HG02870 (cell line): Measurements from ENCODE around the gene MLST8.

Experiments
- ATAC-seq: cut with Tn5 transposase; IDR thresholded peaks from one replicate; pipeline ENCODE4 v1.9.1; 2021; ENCODE audit warnings: mild to moderate bottlenecking, moderate library complexity; ENCODE audit not compliant: unreplicated experiment

The MLST8 gene, protein sequence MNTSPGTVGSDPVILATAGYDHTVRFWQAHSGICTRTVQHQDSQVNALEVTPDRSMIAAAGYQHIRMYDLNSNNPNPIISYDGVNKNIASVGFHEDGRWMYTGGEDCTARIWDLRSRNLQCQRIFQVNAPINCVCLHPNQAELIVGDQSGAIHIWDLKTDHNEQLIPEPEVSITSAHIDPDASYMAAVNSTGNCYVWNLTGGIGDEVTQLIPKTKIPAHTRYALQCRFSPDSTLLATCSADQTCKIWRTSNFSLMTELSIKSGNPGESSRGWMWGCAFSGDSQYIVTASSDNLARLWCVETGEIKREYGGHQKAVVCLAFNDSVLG

DNA sequence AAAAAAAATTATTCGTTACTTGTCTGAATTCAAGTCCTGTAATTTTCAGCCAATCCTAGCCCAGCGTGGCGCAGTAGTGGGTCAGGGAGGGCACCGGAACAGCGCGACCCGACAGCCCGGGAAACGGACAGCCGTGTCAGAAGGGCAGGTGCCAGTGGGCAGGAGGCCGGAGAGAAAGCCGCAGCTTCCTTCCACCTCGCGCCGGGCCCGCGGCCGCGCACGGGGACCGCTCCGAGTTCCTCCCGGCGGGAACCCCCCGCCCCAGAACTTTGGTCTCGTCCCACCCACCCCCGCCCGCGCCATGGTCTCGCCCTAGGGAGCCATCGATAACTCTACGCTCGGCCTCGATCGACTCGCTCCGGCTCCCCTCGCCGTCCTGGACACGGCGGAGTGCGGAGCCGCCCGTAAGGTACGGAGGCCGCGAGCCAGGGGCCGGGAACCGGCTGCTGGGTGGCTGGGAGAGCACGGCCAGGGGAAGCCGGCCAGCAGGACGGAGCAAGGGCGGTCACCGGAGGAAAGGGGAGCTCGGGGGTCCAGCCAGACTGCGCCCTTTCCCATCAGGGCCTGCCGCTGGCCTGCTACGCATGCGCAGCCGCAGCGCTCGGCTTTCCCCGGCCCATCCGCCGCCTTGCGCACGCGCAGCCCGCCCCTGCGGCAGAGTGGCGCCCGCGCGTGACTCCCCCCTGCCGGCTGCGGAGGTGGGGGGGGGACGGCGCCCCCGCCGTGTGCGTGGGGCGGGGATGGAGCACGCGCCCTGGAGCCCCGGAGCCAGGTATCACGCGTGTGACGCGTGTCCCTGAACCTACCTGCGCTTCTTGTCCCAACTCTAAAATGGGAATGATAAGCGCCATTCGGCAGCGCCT lies at the start of gene MLST8:
Gene MLST8, plus strand, starts transcription at position 351 of the 863 bp plus-strand sequence. CDS start 632 bp downstream, outside the sequence.
- peak; percentile 74 for ATAC-seq

DNA sequence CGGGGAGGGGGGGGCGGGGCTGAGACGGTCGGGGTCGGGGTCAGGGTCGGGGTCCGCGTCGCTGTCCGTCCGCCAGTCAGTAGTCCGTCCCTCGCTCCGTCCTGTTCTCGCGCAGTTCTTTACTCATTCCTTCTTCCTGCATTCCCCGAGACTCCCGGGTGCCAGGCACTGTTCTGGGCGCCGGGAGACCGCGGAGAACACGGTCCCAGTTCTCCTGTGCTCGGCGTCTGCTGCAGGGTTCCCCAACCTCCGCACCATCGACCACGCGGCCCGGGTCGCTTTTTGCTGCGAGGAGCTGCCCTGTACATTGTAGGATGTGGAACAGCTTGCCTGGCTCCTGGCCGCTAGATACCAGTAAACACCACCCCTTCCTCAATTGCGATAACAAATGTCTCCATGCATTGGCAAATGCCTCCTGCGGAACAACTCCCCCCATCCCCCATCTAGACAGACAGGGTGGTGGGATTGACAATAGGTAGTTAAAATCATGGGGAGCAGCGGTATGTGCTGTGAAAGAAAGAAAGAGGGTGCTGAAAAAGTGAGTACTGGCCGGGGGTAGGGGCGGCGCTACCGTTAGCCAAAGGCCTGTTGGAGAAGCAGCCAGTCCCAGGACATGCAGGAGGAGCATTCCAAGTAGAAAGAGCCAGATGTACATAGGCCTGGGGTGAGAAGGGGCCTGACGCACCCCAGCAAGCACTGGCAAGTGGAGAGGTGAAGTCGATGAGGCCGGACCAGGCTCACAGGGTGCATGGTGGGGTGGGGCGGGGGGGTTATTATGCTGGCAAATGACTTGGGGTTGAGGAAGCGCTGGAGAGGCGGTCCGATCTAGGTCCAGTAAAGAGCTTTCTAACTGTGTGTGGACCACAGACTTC lies 49.0 kb upstream of the MLST8 start:
- ATAC-seq: no peak

DNA sequence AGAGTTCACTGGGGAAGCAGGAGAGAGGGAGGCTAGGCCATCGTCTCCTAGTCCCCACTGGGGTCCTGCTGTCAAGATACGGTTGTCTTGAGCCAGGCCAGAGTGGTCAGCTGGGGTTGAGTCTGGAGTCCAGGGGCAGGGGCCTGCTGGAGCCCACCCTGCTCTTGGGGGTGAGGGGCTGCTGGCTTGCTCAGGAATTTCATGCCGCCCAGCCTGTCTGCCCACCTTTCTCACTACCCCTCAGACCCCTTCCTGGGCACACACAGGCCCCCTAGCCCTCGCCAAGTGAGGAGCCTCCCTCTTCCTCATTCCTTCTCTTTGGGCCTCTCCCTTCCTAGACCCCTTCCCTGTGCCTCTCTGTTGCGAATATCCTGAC lies 48.4 kb upstream of the MLST8 start:
- ATAC-seq: no peak

DNA sequence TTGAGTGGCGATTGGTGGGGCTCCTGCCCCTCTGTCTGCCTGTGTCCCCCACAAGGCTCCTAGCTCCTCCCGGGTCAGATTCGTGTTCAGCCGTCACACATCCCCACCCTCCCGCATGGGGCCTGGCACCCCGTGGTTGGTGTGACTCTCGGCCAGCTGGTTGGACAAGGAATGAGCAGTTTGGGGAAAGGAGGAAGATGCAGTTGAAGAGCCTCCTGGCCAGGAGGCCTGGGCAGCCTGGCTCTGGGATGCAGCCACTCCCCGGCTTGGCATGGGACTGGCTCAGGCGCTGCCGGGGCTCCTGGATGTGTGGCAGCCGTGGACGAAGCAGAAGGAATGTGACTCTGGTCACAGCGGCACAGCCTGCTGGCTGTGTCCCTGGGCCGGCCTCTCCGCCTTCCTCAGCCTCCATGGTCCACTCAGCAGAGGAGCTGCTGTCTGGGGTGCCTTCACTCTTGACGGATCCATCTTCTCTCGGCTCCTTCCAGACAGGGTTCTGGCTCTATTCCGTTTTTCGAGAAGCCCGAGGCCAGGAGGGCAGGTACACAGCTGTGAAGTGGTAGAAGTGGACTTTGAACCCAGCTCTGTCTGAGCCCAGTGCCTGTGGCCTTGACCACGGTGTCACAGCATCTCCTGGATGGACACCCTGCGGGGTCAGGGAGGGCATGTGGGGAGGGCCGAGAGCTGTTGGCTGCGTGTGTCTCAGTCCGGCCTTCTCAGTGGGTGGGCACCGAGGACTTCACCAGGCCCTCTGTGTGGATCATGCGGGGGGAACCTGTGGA lies 47.6 kb upstream of the MLST8 start:
- no peak for ATAC-seq

DNA sequence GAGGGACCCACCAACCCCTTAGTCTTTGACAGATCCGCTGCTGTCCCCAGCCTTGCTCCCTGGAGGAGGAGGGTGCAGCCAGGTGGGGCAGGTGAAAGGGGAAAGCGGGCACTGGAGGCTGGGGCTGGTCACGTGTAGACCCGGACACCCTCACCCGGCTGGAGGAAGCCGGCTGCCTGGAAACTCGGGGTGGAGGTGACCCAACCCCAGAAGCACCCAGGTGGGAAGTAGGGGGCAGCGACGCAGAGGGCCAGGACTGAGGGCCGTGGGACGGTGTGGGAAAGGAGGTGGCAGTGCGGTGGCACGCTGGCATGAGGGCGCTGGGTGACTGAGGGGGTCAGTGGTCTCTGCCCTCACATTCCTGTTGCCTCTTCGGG lies 47.0 kb upstream of the MLST8 start:
- ATAC-seq: no peak

DNA sequence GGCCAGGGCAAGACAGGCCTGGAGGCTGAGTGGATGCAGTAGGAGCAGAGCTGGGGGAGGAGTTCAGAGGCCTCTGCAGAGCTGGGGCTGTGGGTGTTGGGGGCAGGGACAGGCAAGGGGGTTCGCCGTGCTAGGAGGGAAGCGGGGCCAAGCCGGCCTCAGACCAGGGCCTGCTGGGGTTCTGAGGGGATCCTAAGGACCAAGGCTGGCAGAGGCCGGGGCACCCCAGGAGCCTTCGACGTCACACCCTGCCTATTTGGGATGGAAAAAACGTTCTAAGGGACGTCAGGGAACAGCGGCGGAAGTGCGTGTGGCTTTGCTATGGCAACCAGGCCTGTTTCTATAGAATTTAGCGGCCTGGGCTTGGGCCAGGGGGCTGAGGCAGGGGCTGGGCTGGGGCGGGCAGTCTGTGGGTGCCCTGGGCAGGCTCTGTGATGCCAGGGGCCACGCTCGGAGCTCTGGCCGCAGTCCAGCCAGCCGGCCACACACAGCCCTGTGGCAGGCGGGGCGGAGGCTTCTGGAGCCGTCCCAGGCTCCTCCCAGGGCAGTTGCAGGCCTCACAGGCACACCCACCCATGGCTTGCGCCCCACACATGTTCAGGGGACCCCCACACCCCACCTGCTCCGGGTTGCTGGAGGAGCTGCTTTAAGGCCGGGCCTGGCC lies 45.9 kb upstream of the MLST8 start:
- ATAC-seq: no peak

DNA sequence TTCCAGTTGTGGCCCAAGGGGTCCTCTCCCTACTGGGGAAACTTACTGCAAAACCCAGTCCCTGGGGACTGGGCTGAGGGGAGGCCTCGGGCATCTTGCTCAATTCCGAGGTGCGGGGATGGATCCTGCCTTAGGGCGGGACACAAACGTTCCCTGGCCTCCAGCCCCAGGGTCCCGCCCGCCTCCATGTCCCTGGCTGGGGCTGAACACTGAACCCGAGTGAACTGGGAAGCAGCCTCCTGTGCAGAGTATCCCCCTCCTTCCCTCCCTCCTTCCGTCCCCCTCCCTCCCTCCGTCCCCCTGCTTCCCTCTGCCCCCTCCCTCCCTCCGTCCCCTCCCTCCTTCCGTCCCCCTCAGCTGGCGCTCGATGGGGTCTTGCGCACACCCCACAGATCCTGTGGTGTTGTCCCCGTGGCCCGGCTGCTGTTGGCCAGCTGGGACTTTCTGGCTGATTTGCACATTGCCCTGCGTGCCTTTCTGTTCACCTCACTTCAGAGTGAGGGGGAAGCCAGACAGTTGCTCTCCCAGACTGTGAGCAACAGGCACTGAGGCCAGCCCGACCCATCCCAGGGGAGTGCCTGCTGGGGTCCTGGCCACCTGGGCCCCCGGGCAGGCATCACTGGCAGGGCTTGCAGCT lies 44.2 kb upstream of the MLST8 start:
- ATAC-seq: no peak

DNA sequence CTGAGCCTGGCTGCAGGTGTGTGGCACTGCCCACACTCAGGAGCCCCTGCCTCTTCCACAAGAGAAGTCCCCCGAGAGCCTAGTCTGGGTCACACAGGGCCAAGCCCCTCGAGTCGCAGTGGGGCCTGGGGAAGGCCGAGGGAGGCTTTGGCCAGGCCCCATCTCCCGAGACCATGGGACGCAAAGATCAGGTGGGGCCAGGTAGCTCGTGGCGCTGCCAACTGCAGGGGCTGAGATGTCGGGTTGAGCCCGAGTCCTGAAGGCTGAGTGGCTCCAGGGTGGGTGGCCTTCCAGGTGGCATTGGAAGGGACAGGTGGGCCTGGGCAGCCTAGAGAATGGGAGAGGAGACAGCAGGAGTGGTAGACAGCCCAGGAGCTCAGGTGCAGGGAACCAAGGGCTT lies 43.3 kb upstream of the MLST8 start:
- ATAC-seq: no peak

DNA sequence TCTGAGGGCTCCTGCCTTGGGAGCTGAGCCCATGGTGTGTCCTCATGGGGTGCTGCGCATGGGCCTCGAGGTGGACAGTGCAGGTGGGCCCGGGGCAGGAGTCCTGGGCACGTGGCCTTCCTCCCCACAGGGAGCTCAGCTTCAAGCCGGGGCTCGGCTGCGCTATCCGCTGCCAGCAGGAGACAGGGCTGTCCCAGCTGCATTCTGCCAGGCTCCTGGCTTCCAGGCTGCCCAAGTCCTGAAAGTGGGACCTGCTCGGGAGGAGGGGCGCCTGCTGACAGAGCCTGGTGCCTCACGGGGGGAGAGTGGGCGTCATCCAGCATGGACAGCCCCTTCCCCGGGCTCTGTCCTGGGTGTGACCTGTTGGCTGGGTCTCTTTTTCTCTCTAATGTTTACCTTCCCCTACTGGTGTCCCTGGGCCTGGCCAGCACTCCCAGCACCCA lies 42.6 kb upstream of the MLST8 start:
- no peak for ATAC-seq

DNA sequence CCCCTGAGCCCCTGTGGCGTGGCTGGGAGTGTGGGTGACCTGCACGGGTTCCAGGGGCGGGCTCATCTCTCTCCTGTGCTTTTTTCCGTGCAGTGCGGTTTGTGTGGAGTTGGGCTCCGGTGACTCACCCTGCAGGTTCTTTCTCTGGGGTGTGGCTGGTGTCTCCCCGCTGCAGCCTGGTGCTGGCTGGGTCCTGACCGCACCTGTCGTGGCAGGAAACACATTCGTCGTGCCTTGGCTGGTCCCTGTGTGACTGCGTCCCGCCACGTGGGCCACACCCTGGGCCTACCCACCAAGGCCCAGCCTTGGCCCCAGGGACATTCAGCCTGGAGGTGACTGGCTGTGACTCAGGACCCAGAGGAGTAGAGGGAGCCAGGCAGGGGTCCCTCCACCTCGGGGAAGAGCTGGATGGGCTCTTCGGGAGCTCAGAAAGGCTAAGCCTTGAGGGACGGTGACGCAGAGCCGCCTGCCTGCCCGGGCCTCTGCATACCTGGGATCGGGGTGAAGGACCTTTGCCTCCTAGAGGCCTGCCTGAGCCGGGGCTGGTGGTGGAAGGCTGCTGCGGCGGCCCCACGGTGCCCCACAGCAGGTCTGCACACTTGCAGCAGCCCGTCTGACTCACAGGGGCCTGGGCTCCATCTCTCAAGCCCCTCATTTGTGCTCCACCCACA lies 41.9 kb upstream of the MLST8 start:
- ATAC-seq: no peak

DNA sequence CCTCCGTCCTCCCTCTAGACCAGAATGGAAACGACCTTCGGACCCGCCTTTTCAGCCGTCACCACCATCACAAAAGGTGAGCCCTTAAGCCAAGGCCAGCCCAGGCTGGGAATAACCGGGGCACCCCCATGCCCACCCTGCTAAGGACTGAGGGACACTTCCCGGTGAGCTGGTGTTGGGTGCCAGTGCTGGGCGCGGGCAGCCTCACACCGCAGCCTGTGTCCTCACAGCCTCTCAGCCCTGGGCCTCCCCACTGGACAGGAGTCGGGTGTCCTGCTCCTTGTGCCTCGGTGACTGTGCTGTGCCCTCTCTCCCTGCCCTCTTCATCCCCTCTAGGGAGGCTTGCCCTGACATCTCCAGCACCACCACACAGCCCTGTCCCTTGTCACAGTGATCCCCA lies 39.4 kb upstream of the MLST8 start:
- ATAC-seq: no peak

DNA sequence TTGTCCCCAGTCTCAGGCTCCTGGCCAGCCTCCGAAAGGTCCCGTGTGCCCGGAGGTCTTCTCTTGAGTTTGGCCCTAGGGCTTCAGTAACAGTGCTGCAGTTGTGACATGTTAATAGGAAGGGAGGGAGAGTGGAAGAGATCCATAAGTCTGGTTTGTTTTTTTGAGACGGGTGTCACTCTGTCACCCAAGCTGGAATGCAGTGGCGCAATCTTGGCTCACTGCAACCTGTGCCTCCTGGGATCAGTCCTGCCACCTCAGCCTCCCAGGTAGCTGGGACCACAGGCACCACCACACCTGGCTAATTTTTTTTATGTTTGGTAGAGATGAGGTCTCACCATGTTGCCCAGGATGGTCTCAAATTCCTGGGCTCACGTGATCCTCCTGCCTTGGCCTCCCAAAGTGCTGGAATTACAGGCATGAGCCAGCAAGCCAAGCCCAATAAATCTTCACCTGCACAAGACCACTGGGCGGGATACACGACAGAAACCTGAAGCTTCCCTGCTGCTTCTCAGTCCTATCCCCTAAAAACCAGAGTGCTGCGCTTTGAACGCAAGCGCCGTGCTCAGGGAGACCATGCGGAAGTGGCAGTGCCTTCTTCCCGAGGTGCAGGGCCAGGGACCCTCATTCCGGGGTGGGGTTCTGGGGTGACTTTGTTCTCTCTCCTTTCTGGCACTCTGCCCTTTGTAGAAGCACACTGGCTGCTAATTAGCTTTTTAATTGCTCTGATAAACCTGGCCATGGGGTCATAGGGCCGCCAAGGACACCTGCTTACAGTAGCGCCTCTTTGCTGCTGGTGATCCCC lies 38.8 kb upstream of the MLST8 start:
- no peak for ATAC-seq

DNA sequence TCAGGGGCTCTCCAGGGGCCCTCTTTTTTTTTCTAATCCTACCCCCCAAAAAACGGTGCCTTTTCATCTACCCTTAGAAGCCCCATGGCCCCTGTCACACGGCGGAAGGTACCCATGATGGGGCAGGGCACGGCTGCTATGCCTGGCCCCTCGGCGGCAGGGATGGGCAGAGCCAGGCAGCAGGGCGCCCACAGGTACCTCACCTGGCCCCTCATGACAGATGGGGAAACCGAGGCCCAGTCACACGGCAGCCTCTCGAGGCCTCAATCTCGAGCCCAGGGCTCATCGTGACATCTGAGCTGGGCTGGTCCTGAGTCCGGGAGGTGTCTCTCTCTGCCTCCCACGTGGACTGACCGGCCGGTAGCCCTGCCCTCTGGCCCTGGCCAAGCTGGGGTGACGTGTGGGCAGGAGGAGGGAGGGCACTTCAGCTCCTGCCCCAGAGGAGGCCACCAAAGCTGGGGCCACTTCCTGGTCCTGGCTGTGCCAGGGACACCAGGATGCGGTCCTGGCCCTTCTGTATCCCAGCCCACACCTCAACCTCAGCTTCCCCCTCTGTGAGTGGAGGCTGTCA lies 38.1 kb upstream of the MLST8 start:
- ATAC-seq: no peak

DNA sequence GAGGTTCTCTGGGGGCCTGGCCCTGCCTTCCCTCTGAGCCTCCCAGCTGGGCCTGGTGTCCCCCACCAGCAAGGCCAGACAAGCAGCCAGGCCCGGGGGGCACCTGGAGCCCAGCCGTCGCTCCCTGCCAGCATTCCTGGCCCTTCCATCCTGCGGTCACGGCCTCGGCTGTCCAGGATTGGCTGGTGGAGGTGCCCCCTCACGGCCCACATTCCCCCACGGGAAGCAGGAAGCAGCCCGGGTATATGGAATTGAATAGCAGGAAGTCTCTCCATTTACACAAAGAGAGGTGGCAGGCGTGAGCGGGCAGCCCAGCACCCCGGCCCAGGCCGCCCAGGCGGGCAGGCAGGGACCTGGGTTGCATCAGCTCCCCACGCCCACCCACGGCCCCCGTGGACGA lies 35.2 kb upstream of the MLST8 start:
- ATAC-seq: no peak

DNA sequence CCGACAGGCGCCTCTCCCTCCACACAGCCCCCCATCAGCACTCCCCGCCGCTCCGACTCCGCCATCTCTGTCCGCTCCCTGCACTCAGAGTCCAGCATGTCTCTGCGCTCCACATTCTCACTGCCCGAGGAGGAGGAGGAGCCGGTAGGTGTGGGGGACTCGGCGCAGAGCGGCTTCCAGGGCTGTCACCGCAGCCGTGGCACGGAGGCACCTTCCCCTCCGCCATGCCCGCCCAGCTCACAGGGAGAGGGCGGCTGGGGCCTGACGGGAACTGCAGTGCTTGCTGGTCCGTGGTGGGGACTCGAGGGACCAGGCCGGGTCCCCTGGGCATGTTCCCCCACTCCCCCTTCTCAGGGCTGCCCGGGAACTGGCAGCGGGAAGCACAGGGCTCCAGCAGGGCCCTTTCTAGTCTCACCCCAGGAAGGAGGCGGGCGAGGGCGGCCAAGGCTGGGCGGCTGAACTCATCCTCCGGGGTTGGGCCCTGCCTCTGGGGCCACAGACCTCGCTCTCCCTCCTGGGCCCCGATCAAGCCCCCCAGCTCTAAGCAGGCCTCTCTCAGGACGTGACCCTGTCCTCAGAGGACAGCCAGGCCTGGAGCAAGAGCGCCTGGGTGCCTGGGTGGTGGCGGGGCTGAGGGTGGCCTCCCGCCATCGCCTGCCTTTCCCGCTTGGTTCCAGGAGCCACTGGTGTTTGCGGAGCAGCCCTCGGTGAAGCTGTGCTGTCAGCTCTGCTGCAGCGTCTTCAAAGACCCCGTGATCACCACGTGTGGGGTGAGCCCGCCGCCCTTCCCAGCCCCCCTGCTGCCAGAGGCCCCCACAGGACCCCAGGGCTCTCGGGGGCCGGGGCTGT lies 34.4 kb upstream of the MLST8 start:
- ATAC-seq: no peak

DNA sequence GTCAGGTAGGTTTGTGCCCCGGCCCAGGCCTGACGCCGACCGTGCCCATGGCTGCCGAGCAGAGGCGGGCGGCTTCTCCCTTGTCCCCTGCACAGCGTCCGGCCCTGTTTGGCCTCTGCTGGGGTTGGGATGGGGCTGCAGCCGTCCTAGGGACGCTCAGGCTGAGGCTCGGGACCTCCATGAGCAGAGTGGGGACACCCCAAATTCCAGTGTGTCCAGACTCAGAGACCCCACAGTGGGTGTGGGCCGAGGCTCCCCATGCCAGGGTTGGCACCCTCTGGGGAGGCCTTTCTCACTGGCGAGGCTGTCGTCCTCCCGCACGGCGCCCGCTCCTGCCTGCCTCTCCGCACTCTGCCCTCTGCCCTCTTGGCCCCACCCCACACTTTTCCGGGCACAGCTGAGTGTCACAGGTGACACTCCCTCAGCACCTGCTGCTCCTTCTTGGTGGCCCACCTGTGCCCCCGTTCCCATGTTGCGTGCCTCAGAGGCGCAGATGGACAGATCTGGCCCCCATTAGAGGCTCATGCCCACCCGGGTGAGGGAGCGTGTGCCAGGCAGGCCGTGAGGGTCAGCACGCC lies 33.6 kb upstream of the MLST8 start:
- ATAC-seq: no peak
